ENCODE results near the gene PTDSS2.

- TF ChIP-seq CTCF (IDR thresholded peaks at IDR 0.05) (no peak), POLR2AphosphoS5 (IDR thresholded peaks at IDR 0.05) (no peak), EP300 (IDR thresholded peaks at IDR 0.05) (no peak), POLR2A (IDR thresholded peaks at IDR 0.05) (no peak)
Measured at GRCh38 chr11:503179-503981, 53.3 kb downstream of the PTDSS2 start.

Data from stomach (tissue), 4 donors.